Astrocyte (in vitro differentiated cells and primary cell): ENCODE measurements around the gene CYP4F2. TPM values are rescaled to one million over a fixed set of nuclear protein-coding genes. Genes with fewer than 3 reads are reported as not detected.

Experiments
- DNase-seq: peaks from one replicate; pipeline ENCODE4 v3.0.0-alpha.2; 2010; ENCODE audit warnings: low read depth
- FAIRE-seq: peaks from 2 replicates; lab custom pipeline; 2011; peaks lifted over from hg19 to GRCh38; lab: Jason Lieb, UNC
- H2AFZ ChIP-seq: 2 replicates; pipeline ENCODE4 v1.6.0; 2012; ENCODE audit warnings: low read depth, low read length, inconsistent platforms
- H3K27ac ChIP-seq: 2 replicates; pipeline ENCODE4 v1.5.1; 2011; ENCODE audit warnings: low read depth, low read length, inconsistent platforms
- H3K27me3 ChIP-seq: 2 replicates; pipeline ENCODE4 v1.6.0; 2011; ENCODE audit warnings: low read length, inconsistent platforms; ENCODE audit not compliant: insufficient read depth
- H3K36me3 ChIP-seq: 2 replicates; pipeline ENCODE4 v1.5.1; 2011; ENCODE audit warnings: low read length, inconsistent platforms; ENCODE audit not compliant: insufficient read depth
- H3K4me1 ChIP-seq: 2 replicates; pipeline ENCODE4 v1.5.1; 2011; ENCODE audit warnings: low read length, inconsistent platforms; ENCODE audit not compliant: insufficient read depth
- H3K4me2 ChIP-seq: 2 replicates; pipeline ENCODE4 v1.6.0; 2012; ENCODE audit warnings: low read length, inconsistent platforms
- H3K4me3 ChIP-seq: 2 replicates; pipeline ENCODE4 v1.5.1; 2011; ENCODE audit warnings: low read depth, mild to moderate bottlenecking, low read length, inconsistent platforms; ENCODE audit not compliant: insufficient read depth
- H3K79me2 ChIP-seq: 2 replicates; pipeline ENCODE4 v1.6.0; 2012; ENCODE audit warnings: mild to moderate bottlenecking, low read length, inconsistent platforms; ENCODE audit not compliant: insufficient read depth
- H3K9ac ChIP-seq: 2 replicates; pipeline ENCODE4 v1.6.0; 2012; ENCODE audit warnings: mild to moderate bottlenecking, low read length, inconsistent platforms
- H3K9me3 ChIP-seq: 2 replicates; pipeline ENCODE4 v1.5.1; 2012; ENCODE audit warnings: low read depth, mild to moderate bottlenecking, low read length, inconsistent platforms; ENCODE audit not compliant: insufficient read depth
- H4K20me1 ChIP-seq: 2 replicates; pipeline ENCODE4 v1.6.0; 2012; ENCODE audit warnings: low read length, inconsistent platforms; ENCODE audit not compliant: insufficient read depth
- H3K27ac Mint-ChIP-seq: one replicate; pipeline ENCODE4 v1.8.0; 2021; ENCODE audit warnings: mild to moderate bottlenecking, mixed read lengths; ENCODE audit not compliant: unreplicated experiment
- H3K27me3 Mint-ChIP-seq: one replicate; pipeline ENCODE4 v1.8.0; 2021; ENCODE audit warnings: low read depth, mixed read lengths; ENCODE audit not compliant: unreplicated experiment
- H3K36me3 Mint-ChIP-seq: one replicate; pipeline ENCODE4 v1.8.0; 2021; ENCODE audit warnings: low read depth, mixed read lengths; ENCODE audit not compliant: unreplicated experiment
- H3K4me1 Mint-ChIP-seq: one replicate; pipeline ENCODE4 v1.8.0; 2021; ENCODE audit warnings: low read depth, mixed read lengths; ENCODE audit not compliant: unreplicated experiment
- H3K4me3 Mint-ChIP-seq: one replicate; pipeline ENCODE4 v1.8.0; 2021; ENCODE audit warnings: mild to moderate bottlenecking, moderate library complexity, mixed read lengths; ENCODE audit not compliant: unreplicated experiment
- H3K9me3 Mint-ChIP-seq: one replicate; pipeline ENCODE4 v1.8.0; 2021; ENCODE audit warnings: mild to moderate bottlenecking, mixed read lengths; ENCODE audit not compliant: unreplicated experiment
- CTCF ChIP-seq: IDR thresholded peaks from 2 replicates; pipeline ENCODE4 v1.5.1; 2011; ENCODE audit warnings: low read depth, mild to moderate bottlenecking, inconsistent platforms, low read length, moderate library complexity; ENCODE audit not compliant: insufficient read depth
- EZH2 ChIP-seq: IDR thresholded peaks from 2 replicates; pipeline ENCODE4 v1.6.1; 2012; ENCODE audit warnings: mild to moderate bottlenecking, low read length, inconsistent platforms; ENCODE audit not compliant: insufficient read depth
- total RNA-seq: library from RNA; stranded (reverse); gene quantifications from 2 replicates; pipeline ENCODE4 v1.2.1, GENCODE V29; 2021

Gene CYP4F2
- total RNA-seq, 1 donor from 2014 or later, result not detected

GRCh38 chr19:15913830-15914229 is 16.0 kb upstream of the CYP4F2 start:
- H3K27me3 Mint-ChIP-seq, result no peaks in the 10 kb centered on the region
- H3K4me1 Mint-ChIP-seq, result no peaks in the 10 kb centered on the region
- no peak for TF ChIP-seq EZH2
- no peak for TF ChIP-seq CTCF
- no peaks in the 10 kb centered on the region for H3K36me3 Mint-ChIP-seq
- no peak overlapping the region for H3K4me3 Mint-ChIP-seq
- H3K79me2 ChIP-seq, result no peaks in the 10 kb centered on the region
- H3K27me3 ChIP-seq, result no peaks in the 10 kb centered on the region
- H3K4me3 ChIP-seq, result no peak overlapping the region
- no peaks in the 10 kb centered on the region for H3K4me1 ChIP-seq
- H3K27ac Mint-ChIP-seq, result no peak overlapping the region
- H3K4me2 ChIP-seq, result no peak overlapping the region
- peaks cover 9% of the 10 kb centered on the region for H3K9me3 Mint-ChIP-seq
- H3K9ac ChIP-seq, result no peak overlapping the region
- DNase-seq (no peak), FAIRE-seq (no peak)
- H3K9me3 ChIP-seq, result peaks cover 2% of the 10 kb centered on the region
- H2AFZ ChIP-seq, result no peak overlapping the region
- H3K36me3 ChIP-seq, result no peaks in the 10 kb centered on the region
- H4K20me1 ChIP-seq, result no peaks in the 10 kb centered on the region
- no peak overlapping the region for H3K27ac ChIP-seq

- H3K4me1 ChIP-seq, result no peaks in the 10 kb centered on the region
- peaks cover 2% of the 10 kb centered on the region for H3K9me3 ChIP-seq
- FAIRE-seq, result no peak
- H2AFZ ChIP-seq, result no peak overlapping the region
- no peak overlapping the region for H3K4me3 Mint-ChIP-seq
- no peaks in the 10 kb centered on the region for H3K27me3 Mint-ChIP-seq
- no peaks in the 10 kb centered on the region for H4K20me1 ChIP-seq
- no peak overlapping the region for H3K4me3 ChIP-seq
- H3K79me2 ChIP-seq, result no peaks in the 10 kb centered on the region
- no peaks in the 10 kb centered on the region for H3K4me1 Mint-ChIP-seq
- no peak for DNase-seq
- no peak overlapping the region for H3K27ac ChIP-seq
- H3K9me3 Mint-ChIP-seq, result peaks cover 9% of the 10 kb centered on the region
- no peaks in the 10 kb centered on the region for H3K36me3 ChIP-seq
- no peaks in the 10 kb centered on the region for H3K27me3 ChIP-seq
- no peaks in the 10 kb centered on the region for H3K36me3 Mint-ChIP-seq
- H3K27ac Mint-ChIP-seq, result no peak overlapping the region
- H3K9ac ChIP-seq, result no peak overlapping the region
- TF ChIP-seq CTCF, result no peak
- no peak for TF ChIP-seq EZH2
- no peak overlapping the region for H3K4me2 ChIP-seq
These were observed 15.5 kb upstream of the CYP4F2 start for GRCh38 chr19:15913384-15913783.

GRCh38 chr19:15911599-15912235 is 13.8 kb upstream of the CYP4F2 start:
- no peaks in the 10 kb centered on the region for H3K79me2 ChIP-seq
- no peak overlapping the region for H3K27ac ChIP-seq
- H3K9ac ChIP-seq, result no peak overlapping the region
- H3K36me3 ChIP-seq, result no peaks in the 10 kb centered on the region
- H3K4me1 Mint-ChIP-seq, result no peaks in the 10 kb centered on the region
- no peaks in the 10 kb centered on the region for H3K4me1 ChIP-seq
- DNase-seq (no peak), FAIRE-seq (no peak)
- H3K9me3 Mint-ChIP-seq, result peaks cover 9% of the 10 kb centered on the region
- no peaks in the 10 kb centered on the region for H3K27me3 ChIP-seq
- no peaks in the 10 kb centered on the region for H3K27me3 Mint-ChIP-seq
- no peak overlapping the region for H3K4me2 ChIP-seq
- H3K4me3 Mint-ChIP-seq, result no peak overlapping the region
- peaks cover 2% of the 10 kb centered on the region for H3K9me3 ChIP-seq
- no peak overlapping the region for H2AFZ ChIP-seq
- no peak overlapping the region for H3K4me3 ChIP-seq
- no peak for TF ChIP-seq CTCF
- no peak for TF ChIP-seq EZH2
- H3K27ac Mint-ChIP-seq, result no peak overlapping the region
- H3K36me3 Mint-ChIP-seq, result no peaks in the 10 kb centered on the region
- no peaks in the 10 kb centered on the region for H4K20me1 ChIP-seq
